Measurements from ENCODE around the gene ZNF444. TPM values are rescaled to one million over a fixed set of nuclear protein-coding genes. Genes with fewer than 3 reads are reported as not detected.

ZNF444 gene
- total and polyA plus RNA-seq, 9 of the 15 experiments (the other 6 are each of a cell fraction or from before 2014, with no cell fraction given): 0.39 to 40.0 (median 6.9) TPM

DNA sequence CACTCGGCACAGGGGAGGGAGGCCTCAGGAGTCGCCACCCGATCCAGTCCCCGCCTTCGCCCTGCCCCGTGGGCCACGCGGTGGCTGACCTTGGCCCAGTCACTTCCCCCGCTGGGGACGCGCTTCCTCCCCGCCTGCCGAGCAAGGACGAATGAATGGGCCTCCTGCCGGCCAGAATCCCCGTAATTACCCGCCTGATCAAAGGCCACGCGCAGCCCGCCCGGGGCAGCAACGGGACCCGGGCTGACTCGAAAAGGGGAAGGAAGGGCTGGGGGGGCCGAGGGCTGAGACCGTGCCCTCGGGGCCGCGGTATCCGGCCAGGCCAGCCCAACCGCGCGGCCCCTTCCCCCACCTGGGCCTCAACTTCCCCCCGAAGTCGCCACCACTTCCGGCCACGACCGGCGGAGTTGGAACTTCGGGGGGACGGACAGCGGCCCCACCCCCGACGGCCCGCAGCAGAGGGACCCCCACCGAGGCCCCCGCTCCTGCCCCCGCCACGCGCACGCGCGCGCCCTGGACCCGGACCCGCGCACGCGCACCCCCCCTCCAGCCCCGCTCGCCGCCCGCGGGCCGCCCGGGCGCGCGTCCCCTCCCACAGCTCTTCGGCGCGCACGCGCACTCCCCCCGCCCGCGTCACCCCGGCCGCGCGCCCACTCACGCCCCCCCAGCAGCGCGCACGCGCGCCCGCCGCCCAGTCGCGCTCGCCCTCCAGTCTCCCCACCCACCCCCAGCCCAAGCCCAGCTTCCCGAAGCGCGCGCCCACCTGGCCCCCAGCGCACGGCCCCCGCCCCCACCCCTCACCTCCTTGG is 20.5 kb upstream of the ZNF444 start (continued):
- TF ChIP-seq MYBL2 (IDR thresholded peaks at IDR 0.05; ENCODE audit: low read depth) (no peak), MYBL2 (CRISPR knock-in tag; IDR thresholded peaks at IDR 0.05; ENCODE audit: borderline replicate concordance) (no peak), DIDO1 (tag; IDR thresholded peaks at IDR 0.05; ENCODE audit: low read depth) (no peak), KAT2B (IDR thresholded peaks at IDR 0.05; ENCODE audit: low read depth, low read length) (no peak), ZNF436 (CRISPR knock-in tag; IDR thresholded peaks at IDR 0.05) (no peak), ZNF184 (CRISPR knock-in tag; IDR thresholded peaks at IDR 0.05) (no peak), ZFP1 (CRISPR knock-in tag; IDR thresholded peaks at IDR 0.05) (no peak), U2AF1 (optimal IDR thresholded peaks at IDR 0.05; ENCODE audit: low read depth, low read length) (peak; percentile 16), JUNB (CRISPR knock-in tag; conservative IDR thresholded peaks at IDR 0.05) (no peak)
- TF ChIP-seq, protein P1, sequence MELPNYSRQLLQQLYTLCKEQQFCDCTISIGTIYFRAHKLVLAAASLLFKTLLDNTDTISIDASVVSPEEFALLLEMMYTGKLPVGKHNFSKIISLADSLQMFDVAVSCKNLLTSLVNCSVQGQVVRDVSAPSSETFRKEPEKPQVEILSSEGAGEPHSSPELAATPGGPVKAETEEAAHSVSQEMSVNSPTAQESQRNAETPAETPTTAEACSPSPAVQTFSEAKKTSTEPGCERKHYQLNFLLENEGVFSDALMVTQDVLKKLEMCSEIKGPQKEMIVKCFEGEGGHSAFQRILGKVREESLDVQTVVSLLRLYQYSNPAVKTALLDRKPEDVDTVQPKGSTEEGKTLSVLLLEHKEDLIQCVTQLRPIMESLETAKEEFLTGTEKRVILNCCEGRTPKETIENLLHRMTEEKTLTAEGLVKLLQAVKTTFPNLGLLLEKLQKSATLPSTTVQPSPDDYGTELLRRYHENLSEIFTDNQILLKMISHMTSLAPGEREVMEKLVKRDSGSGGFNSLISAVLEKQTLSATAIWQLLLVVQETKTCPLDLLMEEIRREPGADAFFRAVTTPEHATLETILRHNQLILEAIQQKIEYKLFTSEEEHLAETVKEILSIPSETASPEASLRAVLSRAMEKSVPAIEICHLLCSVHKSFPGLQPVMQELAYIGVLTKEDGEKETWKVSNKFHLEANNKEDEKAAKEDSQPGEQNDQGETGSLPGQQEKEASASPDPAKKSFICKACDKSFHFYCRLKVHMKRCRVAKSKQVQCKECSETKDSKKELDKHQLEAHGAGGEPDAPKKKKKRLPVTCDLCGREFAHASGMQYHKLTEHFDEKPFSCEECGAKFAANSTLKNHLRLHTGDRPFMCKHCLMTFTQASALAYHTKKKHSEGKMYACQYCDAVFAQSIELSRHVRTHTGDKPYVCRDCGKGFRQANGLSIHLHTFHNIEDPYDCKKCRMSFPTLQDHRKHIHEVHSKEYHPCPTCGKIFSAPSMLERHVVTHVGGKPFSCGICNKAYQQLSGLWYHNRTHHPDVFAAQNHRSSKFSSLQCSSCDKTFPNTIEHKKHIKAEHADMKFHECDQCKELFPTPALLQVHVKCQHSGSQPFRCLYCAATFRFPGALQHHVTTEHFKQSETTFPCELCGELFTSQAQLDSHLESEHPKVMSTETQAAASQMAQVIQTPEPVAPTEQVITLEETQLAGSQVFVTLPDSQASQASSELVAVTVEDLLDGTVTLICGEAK (IDR thresholded peaks at IDR 0.05): peak; percentile 48
- TF ChIP-seq, protein P1 (CRISPR knock-in tag; IDR thresholded peaks at IDR 0.05): no peak
- TF ChIP-seq, protein P2, sequence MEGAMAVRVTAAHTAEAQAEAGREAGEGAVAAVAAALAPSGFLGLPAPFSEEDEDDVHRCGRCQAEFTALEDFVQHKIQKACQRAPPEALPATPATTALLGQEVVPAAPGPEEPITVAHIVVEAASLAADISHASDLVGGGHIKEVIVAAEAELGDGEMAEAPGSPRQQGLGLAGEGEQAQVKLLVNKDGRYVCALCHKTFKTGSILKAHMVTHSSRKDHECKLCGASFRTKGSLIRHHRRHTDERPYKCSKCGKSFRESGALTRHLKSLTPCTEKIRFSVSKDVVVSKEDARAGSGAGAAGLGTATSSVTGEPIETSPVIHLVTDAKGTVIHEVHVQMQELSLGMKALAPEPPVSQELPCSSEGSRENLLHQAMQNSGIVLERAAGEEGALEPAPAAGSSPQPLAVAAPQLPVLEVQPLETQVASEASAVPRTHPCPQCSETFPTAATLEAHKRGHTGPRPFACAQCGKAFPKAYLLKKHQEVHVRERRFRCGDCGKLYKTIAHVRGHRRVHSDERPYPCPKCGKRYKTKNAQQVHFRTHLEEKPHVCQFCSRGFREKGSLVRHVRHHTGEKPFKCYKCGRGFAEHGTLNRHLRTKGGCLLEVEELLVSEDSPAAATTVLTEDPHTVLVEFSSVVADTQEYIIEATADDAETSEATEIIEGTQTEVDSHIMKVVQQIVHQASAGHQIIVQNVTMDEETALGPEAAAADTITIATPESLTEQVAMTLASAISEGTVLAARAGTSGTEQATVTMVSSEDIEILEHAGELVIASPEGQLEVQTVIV (CRISPR knock-in tag; IDR thresholded peaks at IDR 0.05; ENCODE audit: borderline replicate concordance): no peak
- TF ChIP-seq, protein P3, sequence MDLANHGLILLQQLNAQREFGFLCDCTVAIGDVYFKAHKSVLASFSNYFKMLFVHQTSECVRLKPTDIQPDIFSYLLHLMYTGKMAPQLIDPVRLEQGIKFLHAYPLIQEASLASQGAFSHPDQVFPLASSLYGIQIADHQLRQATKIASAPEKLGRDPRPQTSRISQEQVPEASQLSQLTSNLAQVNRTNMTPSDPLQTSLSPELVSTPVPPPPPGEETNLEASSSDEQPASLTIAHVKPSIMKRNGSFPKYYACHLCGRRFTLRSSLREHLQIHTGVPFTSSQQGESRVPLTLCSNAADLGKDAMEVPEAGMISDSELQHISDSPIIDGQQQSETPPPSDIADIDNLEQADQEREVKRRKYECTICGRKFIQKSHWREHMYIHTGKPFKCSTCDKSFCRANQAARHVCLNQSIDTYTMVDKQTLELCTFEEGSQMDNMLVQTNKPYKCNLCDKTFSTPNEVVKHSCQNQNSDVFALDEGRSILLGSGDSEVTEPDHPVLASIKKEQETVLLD (IDR thresholded peaks at IDR 0.05): no peak
